ENCODE results near the gene IQSEC1.

Gene IQSEC1

GRCh38 chr3:12957824-12958792, 115.1 kb downstream of the IQSEC1 start:
- no peak for DNase-seq (ENCODE audit: low read depth in 1 of 2, low spot score in 1 of 2)

DNA sequence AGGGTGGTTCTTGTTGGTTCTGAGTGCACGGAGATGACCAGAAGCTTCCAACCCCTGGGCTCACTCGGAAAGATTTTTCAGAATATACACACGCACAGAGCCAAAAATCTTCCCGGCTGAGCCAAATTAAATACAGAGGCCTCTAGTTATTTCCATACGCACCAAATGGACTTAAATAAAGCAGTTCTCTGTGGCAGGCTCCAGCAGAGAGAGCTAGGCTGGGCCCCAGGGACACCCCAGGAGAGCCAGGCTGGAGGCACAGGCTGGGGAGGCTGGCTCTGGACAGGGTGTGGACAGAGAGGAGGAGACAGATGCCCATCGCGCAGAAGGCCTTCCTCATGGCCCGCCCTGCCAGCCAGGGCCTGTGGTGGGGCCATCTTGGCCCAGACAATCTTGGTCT, 115.9 kb downstream of the IQSEC1 start:
- no peak for DNase-seq (ENCODE audit: low read depth in 1 of 2, low spot score in 1 of 2)

DNA sequence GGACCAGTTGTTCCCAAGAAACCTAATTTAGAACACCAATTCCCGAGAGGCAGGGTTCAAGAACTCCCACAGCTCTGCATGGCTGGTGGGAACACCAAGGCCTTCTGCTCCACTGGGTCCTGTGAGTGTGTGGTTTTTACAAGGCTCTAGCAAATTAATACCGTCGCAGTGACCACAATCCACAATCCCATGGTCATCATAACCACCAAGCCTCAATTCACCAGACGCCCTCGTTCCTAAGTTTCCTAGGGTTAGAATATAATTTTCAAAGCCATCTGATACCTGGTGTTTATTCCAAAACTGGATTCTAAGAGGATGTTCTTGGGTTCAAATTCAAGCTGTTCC, 116.9 kb downstream of the IQSEC1 start:
- DNase-seq (ENCODE audit: low read depth in 1 of 2, low spot score in 1 of 2), result no peak

- no peak for DNase-seq (ENCODE audit: low read depth in 1 of 2, low spot score in 1 of 2)
Measured at GRCh38 chr3:12955651-12956315, 117.4 kb downstream of the IQSEC1 start.

- no peak for DNase-seq (ENCODE audit: low read depth in 1 of 2, low spot score in 1 of 2)
Measured at GRCh38 chr3:12954891-12955650, 118.2 kb downstream of the IQSEC1 start.

DNA sequence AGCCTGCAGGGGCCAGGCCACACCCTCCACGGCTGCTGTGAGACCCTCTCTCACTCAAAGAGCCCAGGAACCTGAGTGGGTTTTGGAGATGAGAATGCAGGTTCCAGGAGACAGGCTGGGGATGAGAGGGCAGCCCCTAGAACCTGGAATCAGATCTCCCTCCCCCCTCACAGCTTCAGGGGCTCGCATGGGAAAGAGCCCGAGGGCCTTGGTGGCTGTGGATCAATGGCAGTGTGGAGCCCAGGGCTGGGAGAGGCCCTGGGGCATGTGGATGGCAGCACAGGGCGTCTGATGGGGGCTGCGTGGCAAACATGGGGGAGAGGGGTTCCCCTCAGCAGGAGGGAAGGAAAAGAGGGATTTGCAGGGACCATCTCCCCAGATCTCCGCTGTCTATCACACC, 119.0 kb downstream of the IQSEC1 start:
- no peak for DNase-seq (ENCODE audit: low read depth in 1 of 2, low spot score in 1 of 2)

DNA sequence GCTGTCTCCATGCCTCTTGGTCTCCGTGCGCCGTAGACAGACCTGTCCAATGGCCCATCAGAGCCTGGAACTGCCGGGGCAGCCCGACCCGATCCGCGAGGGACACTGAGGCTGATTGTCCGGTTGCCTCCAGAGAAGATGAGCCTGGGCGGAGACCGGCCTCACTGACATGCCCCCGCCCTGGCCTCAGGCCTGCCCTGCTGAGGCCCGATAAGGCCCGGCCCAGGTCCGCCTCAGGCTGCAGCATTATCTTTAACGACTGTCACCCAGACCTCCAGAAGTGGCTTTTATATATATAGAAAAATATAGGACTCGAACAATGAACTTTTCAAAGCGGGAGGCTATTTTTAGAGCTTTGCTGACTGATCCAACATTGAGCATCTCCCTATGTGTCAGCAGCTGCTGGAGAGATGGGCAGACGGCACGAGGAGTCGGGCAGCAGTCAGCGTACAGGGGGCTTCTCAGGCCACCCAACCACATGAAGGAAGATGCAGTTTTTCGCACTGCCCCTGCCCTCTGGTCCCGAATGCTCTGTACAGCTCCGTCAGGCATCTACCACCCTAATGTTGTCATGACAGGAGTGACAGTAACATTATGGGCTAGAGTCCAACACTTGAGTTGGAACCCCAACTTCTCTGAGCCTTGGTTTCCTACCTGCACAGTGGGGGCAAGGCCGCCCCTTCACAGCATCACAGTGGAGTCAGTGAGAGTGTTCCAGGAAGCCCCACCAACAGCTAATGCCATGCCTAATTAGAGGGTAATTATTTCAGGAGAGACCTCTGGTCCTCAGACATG, 119.8 kb downstream of the IQSEC1 start:
- no peak for DNase-seq (ENCODE audit: low read depth in 1 of 2, low spot score in 1 of 2)

GRCh38 chr3:12952343-12953200, 120.7 kb downstream of the IQSEC1 start:
- DNase-seq (ENCODE audit: low read depth in 1 of 2, low spot score in 1 of 2), result no peak

DNA sequence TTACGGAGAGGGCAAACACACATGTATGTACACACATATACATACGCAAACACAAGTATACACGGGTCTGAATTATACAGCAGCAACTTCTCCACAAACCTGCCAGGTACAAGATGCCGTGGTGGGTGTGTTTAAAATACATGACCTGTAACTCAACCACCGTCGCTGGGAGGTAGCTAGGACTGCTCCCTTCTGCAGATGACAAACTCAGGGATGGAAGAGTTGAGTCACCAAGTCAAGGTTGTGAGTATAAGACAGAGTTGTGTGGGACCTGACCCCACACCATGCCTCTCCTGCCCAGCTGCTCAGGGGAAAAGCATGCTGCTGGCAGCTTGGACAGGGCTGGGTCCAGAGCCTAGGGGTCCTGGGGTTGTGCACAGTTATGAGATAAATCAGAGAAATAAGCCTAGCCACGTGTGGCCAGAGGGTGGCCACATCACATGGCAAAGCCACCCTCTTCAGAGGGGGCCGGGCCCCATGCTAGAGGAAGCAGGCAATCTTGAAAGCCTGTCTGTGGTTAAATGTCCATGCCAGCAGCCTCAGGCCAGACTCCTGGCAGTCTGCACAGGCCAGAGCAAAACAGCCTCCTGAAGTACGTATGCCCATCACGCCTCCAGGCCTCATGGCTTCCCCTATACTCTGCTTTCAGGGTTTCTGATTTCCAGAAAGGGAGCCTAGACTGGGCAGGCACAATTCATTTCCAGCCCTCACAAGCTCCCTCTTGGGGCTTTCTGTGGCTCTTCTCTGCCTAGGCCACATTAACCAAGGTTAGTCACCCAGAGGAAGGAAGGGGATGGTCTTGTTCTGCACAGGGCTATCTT, 124.1 kb downstream of the IQSEC1 start:
- peak in 1 of 2 donors; percentile 54 for DNase-seq (ENCODE audit: low read depth in 1 of 2, low spot score in 1 of 2)

GRCh38 chr3:12948371-12948770, 124.9 kb downstream of the IQSEC1 start:
- no peak for DNase-seq (ENCODE audit: low read depth in 1 of 2, low spot score in 1 of 2)

DNA sequence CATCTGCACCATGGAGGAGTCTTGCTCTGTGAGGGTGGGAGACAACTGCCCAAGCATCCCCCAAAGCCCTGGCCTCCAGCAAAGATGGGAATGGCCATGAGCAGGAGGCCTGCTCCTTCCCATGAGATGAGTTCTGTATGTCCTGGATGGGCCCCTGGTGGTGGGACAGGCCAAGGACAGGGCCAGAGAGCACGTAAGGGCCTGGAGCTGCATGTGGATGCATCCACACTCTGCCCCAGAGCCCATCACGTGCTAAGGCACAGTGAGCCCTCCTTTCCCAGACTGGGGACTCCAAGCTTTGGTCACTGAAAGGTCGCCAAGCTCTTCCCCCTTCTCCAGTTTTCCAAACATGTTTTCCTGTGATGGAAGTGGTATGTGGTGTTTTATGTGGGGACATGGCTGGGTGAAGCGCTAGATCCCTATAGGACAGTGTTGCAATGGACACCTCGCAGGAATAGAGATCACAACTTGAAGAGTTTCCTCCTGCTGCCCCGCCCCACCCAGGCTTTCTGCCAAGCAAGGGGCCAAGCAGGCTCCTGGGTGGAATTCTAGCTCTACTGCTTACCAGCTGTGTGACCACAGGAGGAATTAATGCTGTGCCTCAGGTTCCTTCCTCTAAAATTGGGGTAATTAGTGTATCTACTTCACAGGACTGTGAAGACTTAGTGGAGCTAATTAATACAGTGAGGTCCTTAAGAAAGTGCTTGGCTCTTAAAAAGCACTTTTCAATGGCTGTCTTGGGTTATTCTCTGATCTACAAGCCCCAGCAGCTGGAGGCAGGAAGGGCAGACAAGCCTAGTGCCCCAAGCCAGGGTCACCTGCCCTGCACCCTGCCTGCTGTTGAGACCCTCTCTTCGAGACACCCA, 125.5 kb downstream of the IQSEC1 start:
- DNase-seq (ENCODE audit: low read depth in 1 of 2, low spot score in 1 of 2), result no peak

DNA sequence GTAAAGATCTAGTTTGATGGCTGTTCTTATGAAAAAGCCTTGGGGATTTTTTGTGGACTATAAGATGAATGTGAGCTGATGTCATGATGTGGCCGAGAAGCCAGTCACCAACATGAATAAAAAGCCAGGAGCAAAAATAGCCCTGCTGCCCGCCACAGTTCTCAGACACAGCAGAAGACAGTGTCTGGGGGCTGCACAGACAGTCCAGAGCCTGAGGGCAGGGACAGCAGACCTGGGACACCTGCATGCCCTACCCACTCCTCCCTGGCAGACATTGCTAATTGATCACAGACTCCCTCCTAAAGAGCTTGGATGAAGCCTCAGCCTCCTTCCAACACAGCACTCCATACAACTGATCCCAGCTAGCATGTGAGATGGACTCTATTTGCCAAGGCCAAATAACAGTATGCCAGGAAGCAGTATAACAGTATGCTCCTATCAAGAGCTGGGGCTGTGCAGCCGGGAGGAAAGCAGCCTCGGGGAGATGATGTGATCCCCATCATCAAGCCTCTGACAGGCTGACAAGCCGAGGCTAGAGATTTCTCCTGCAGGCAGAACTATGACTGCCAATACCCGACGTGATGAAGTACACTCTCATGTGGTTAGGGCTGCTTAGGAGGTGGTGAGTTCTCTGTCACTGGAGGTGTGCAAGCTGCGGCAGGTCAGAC, 126.4 kb downstream of the IQSEC1 start:
- no peak for DNase-seq (ENCODE audit: low read depth in 1 of 2, low spot score in 1 of 2)

DNA sequence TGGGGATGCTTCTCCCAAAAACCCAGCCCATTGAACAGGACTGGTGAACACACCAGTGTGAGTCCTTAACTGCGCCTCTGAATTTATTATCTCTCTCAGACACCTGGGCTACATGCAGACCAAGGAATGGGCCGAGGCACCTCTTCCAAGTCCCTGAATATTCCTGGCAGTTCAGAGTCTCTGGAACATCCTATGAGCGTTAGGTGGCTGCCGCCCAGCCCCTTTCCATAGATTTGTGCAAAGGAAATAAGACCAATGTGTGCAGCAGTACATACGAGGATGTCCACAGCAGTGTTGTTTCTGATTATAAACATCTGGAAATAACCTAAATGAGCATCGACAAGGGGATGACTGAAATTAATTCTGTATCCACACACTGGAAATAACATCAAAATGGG, 127.0 kb downstream of the IQSEC1 start:
- no peak for DNase-seq (ENCODE audit: low read depth in 1 of 2, low spot score in 1 of 2)

DNA sequence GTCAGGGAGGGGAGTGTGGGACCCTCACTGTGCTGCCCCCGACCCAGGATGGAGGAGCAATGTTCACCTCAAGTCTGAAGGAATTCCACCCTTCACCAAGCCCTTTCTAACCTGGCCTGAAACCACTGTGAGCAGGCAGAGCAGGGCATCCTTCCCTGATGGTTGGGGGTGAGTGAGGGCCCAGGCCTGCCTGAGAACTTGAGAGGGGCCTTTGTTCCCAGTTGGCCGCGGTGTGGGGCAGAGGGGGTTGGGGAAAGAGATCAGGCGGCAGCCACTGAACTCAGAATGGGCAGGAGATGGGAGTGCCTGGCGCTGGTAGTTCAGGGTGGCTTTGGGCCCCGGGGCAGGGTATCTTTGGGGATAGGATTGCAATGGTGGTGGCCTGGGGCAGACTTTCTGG, 128.4 kb downstream of the IQSEC1 start:
- DNase-seq (ENCODE audit: low read depth in 1 of 2, low spot score in 1 of 2), result no peak

DNA sequence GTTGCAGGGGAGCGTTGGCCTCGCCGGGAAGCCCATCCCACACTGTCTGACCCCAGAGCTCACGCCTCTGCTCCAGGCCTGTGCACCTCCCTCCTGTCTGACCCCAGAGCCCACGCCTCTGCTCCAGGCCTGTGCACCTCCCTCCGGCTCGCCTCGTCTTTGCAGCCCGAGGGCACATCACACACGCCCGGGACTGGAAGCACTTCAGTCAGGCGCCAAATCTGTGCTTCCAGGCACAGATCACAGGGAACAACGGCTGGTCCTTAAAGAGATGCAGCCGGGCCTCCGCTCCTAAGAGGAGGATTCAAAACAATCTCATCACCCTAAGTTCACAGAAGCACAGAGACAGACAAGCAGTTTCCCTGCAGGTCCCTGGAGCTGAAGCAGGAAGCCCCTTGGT, 128.8 kb downstream of the IQSEC1 start:
- no peak for DNase-seq (ENCODE audit: low read depth in 1 of 2, low spot score in 1 of 2)

DNA sequence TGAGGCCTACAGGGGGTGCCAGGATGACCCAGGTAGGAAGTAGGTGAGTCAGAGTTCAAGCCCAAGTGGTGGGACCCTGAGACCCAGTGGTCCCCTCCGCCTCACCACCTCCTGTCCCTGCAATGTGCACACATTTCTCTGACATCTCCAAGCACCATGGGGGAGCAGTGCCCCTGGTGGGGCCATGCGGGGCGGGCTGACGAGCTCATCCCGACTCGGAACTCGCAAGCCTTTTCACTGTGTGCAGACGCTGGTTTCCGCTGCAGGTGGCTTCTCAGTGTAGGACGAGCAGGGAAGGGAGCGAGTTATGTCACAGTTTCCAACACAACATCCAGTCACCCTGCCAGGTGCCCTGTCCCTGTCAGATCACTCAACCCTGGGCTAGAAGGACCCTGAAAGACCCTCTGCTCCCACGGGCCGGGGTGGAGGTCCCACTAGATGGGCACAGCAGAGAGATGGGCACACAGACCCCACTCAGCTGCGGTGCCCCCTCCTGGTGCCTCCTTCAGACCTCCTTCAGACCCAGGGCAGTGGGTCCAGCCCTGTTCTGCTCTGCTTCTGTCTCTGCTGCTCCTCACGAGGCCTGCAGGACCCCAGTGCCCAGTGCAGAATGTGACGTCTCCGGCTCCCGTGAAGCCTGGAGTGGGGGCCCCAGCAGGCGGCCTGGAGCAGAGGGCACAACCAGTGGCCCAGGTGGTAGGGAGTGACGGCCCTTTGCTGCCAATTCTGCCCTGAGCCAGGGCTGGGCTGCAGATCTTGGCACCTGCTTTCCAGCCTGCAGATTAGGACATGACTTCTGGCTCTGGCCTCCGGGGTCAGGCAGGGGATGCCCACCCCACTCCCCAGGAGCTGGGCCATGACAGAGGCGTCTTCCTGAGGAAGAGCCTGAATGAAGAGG, 129.9 kb downstream of the IQSEC1 start:
- DNase-seq (ENCODE audit: low read depth in 1 of 2, low spot score in 1 of 2), result no peak
